K562 (cell line): Measurements from ENCODE around the gene HYOU1. TPM values are rescaled to one million over a fixed set of nuclear protein-coding genes. Genes with fewer than 3 reads are reported as not detected.

Experiments used
- EP400 ChIP-seq: fragments of 450-650 bp; IDR thresholded peaks from 2 replicates; pipeline ENCODE4 v1.6.1; 2017; ENCODE audit warnings: antibody characterized with exemption, mild to moderate bottlenecking, moderate library complexity
- GATA2 ChIP-seq: sonication (generic); formaldehyde crosslinking; IDR thresholded peaks from 2 replicates; pipeline ENCODE4 v1.4.0; 2020; ENCODE audit warnings: mild to moderate bottlenecking, missing genetic modification reagents
- LARP7 ChIP-seq: fragments of 450-650 bp; IDR thresholded peaks from 2 replicates; pipeline ENCODE4 v1.6.1; 2016
- MCM2 ChIP-seq: fragments of 450-650 bp; IDR thresholded peaks from 2 replicates; pipeline ENCODE4 v1.6.1; 2017; ENCODE audit warnings: low read depth, mild to moderate bottlenecking
- NFE2L1 ChIP-seq: fragments of 450-650 bp; IDR thresholded peaks from 2 replicates; pipeline ENCODE4 v1.6.1; 2016; ENCODE audit warnings: missing genetic modification characterization, low read depth, mild to moderate bottlenecking, missing compliant biosample characterization, moderate library complexity, borderline replicate concordance
- PML ChIP-seq: IDR thresholded peaks from 2 replicates; pipeline ENCODE4 v1.6.1; 2012; ENCODE audit warnings: low read length, inconsistent platforms
- TSC22D4 ChIP-seq: fragments of 450-650 bp; IDR thresholded peaks from 2 replicates; pipeline ENCODE4 v1.6.1; 2016; ENCODE audit warnings: missing genetic modification characterization, missing biosample characterization, control low read depth
- ZFX ChIP-seq: sonication (generic); formaldehyde crosslinking; IDR thresholded peaks from 2 replicates; pipeline ENCODE4 v1.8.0; 2022; ENCODE audit warnings: mild to moderate bottlenecking, missing genetic modification reagents, moderate library complexity
- ZNF184 ChIP-seq: sonication (generic); formaldehyde crosslinking; IDR thresholded peaks from 2 replicates; pipeline ENCODE4 v1.5.0; 2020; ENCODE audit warnings: missing genetic modification reagents
- ZNF436 ChIP-seq: fragments of 250-450, 450-650 bp; sonication (Bioruptor Pico); formaldehyde crosslinking; IDR thresholded peaks from 2 replicates; pipeline ENCODE4 v1.7.0; 2020; ENCODE audit warnings: mild to moderate bottlenecking
- ZNF764 ChIP-seq: fragments of 250-450 bp; sonication (Bioruptor Pico); IDR thresholded peaks from 2 replicates; pipeline ENCODE4 v1.4.0; 2020; ENCODE audit warnings: low read depth, mild to moderate bottlenecking, moderate library complexity
- polyA plus RNA-seq, 8 experiments: library from polyadenylated mRNA; depleted of rRNA in 4 of 8; stranded (reverse) in 5 of 8; unstranded in 3 of 8; fragments of >200 nt; fragmentation: Nextera tagmentation in 2 of 8; fragmentation: Illumina TruSeq in 1 of 8; extraction: Ambion mirVana in 2 of 8; extraction: Trizol in 1 of 8; gene quantifications; 2 replicates each; pipeline versions ENCODE4 v1.2.1 to v1.2.3, GENCODE V29; 2011 to 2014; ENCODE audit warnings: inconsistent platforms in 1 of 8, missing spikeins in 1 of 8
- total RNA-seq, 7 experiments: library from RNA; depleted of rRNA in 6 of 7; stranded (reverse); fragments of >200 nt in 6 of 7; fragmentation: Illumina TruSeq in 2 of 7; extraction: Trizol in 2 of 7; gene quantifications; 2 replicates each; pipeline versions ENCODE4 v1.2.1 to v1.2.3, GENCODE V29; 2011 to 2021; ENCODE audit warnings: low replicate concordance in 1 of 7
- TF ChIP-seq, protein P1 (sequence below): IDR thresholded peaks from 3 replicates; pipeline ENCODE4 v1.6.1; 2011; ENCODE audit warnings: borderline replicate concordance, mild to moderate bottlenecking, moderate library complexity; ENCODE audit not compliant: insufficient read length; ENCODE audit errors: extremely low read depth
- TF ChIP-seq, protein P2 (sequence below): fragments of 450-650 bp; IDR thresholded peaks from 2 replicates; pipeline ENCODE4 v1.6.1; 2016; ENCODE audit warnings: missing biosample characterization, missing genetic modification characterization
- TF ChIP-seq, protein P3 (sequence below): IDR thresholded peaks from 2 replicates; pipeline ENCODE4 v1.6.1; 2014; ENCODE audit warnings: antibody characterized with exemption

Gene HYOU1
- total and polyA plus RNA-seq, 9 of the 15 experiments (the other 6 are each of a cell fraction or from before 2014, with no cell fraction given): 19.5 to 197 (median 128) TPM

DNA sequence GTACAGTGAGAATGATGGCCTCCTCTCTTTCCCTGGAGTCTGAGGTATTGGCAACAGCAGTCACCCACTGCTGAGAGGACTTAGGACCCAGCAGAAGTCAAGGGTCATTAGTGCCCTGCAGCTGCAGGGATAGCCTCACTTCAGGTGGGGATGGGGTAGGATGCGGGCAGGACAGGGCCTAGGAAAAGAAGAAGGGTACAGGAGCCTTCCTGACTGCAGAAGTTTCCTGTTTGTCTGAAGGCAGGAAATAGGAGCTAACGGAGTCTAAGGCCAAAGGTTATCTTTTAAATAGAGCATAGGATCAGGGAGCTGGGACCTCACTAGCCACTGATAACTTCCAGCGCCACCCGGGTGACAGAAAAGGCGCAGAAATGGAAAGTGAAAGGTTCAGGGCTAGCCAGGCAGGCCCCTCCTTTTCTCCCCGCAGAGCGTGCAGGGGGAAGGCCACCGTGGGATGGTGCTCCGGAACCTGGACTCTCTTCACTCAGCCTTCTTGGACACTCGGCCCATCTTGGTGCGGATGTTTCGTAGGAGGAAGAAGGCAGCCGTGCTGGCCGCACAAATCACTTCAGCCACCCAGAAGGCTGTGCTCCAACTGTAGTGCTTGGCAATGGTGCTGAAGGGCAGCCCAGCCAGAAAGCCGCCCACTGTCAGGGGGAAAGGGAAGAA is 32.4 kb downstream of the HYOU1 start (continued):
- TF ChIP-seq ZNF184 (no peak), LARP7 (no peak), NFE2L1 (tag) (no peak), GATA2 (CRISPR knock-in tag) (no peak), ZFX (CRISPR knock-in tag) (no peak), ZNF764 (CRISPR knock-in tag) (no peak), EP400 (no peak), ZNF436 (CRISPR knock-in tag) (no peak), PML (0 out of 2 replicates have a peak, but pooled peaks have one; percentile 21), MCM2 (no peak), TSC22D4 (tag) (no peak)
- TF ChIP-seq, protein P1, sequence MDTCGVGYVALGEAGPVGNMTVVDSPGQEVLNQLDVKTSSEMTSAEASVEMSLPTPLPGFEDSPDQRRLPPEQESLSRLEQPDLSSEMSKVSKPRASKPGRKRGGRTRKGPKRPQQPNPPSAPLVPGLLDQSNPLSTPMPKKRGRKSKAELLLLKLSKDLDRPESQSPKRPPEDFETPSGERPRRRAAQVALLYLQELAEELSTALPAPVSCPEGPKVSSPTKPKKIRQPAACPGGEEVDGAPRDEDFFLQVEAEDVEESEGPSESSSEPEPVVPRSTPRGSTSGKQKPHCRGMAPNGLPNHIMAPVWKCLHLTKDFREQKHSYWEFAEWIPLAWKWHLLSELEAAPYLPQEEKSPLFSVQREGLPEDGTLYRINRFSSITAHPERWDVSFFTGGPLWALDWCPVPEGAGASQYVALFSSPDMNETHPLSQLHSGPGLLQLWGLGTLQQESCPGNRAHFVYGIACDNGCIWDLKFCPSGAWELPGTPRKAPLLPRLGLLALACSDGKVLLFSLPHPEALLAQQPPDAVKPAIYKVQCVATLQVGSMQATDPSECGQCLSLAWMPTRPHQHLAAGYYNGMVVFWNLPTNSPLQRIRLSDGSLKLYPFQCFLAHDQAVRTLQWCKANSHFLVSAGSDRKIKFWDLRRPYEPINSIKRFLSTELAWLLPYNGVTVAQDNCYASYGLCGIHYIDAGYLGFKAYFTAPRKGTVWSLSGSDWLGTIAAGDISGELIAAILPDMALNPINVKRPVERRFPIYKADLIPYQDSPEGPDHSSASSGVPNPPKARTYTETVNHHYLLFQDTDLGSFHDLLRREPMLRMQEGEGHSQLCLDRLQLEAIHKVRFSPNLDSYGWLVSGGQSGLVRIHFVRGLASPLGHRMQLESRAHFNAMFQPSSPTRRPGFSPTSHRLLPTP: no peak
- TF ChIP-seq, protein P2, sequence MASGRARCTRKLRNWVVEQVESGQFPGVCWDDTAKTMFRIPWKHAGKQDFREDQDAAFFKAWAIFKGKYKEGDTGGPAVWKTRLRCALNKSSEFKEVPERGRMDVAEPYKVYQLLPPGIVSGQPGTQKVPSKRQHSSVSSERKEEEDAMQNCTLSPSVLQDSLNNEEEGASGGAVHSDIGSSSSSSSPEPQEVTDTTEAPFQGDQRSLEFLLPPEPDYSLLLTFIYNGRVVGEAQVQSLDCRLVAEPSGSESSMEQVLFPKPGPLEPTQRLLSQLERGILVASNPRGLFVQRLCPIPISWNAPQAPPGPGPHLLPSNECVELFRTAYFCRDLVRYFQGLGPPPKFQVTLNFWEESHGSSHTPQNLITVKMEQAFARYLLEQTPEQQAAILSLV: no peak
- TF ChIP-seq, protein P3, sequence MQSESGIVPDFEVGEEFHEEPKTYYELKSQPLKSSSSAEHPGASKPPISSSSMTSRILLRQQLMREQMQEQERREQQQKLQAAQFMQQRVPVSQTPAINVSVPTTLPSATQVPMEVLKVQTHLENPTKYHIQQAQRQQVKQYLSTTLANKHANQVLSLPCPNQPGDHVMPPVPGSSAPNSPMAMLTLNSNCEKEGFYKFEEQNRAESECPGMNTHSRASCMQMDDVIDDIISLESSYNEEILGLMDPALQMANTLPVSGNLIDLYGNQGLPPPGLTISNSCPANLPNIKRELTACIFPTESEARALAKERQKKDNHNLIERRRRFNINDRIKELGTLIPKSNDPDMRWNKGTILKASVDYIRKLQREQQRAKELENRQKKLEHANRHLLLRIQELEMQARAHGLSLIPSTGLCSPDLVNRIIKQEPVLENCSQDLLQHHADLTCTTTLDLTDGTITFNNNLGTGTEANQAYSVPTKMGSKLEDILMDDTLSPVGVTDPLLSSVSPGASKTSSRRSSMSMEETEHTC: no peak
